OCI-LY1 (cell line): ENCODE results near the gene BICD1.

Experiments used
- H2AFZ ChIP-seq: fragments of 200-600 bp; sonication (generic), shearing (Covaris generic); 2 replicates; pipeline ENCODE4 v1.6.0; 2014; ENCODE audit warnings: antibody characterized with exemption, mild to moderate bottlenecking, low read length
- H3F3A ChIP-seq: fragments of 200-600 bp; sonication (generic), shearing (Covaris generic); 2 replicates; pipeline ENCODE4 v1.6.0; 2014; ENCODE audit warnings: mild to moderate bottlenecking, antibody characterized with exemption, low read length, moderate library complexity; ENCODE audit not compliant: insufficient read depth
- H3K27ac ChIP-seq: fragments of 200-600 bp; sonication (generic); 2 replicates; pipeline ENCODE4 v1.5.1; 2014; ENCODE audit warnings: low read length, mixed run types, mild to moderate bottlenecking, low read depth; ENCODE audit not compliant: poor library complexity, severe bottlenecking
- H3K27me3 ChIP-seq: fragments of 200-600 bp; sonication (generic); 2 replicates; pipeline ENCODE4 v1.6.0; 2014; ENCODE audit warnings: antibody characterized with exemption, mild to moderate bottlenecking, low read length, moderate library complexity; ENCODE audit not compliant: insufficient read depth
- H3K36me3 ChIP-seq: fragments of 200-600 bp; sonication (generic); 2 replicates; pipeline ENCODE4 v1.6.1; 2014; ENCODE audit warnings: mild to moderate bottlenecking, antibody characterized with exemption, low read length, moderate library complexity, mixed read lengths; ENCODE audit not compliant: insufficient read depth
- H3K4me1 ChIP-seq: fragments of 200-600 bp; sonication (generic); 2 replicates; pipeline ENCODE4 v1.5.1; 2014; ENCODE audit warnings: mild to moderate bottlenecking, low read length, moderate library complexity; ENCODE audit not compliant: insufficient read depth, severe bottlenecking
- H3K4me2 ChIP-seq: fragments of 200-600 bp; sonication (generic), shearing (Covaris generic); 2 replicates; pipeline ENCODE4 v1.6.1; 2014; ENCODE audit warnings: low read length
- H3K4me3 ChIP-seq: fragments of 200-600 bp; sonication (generic); 2 replicates; pipeline ENCODE4 v1.5.1; 2014; ENCODE audit warnings: low read length, low read depth, mild to moderate bottlenecking, mixed read lengths; ENCODE audit not compliant: poor library complexity, severe bottlenecking
- H3K79me2 ChIP-seq: fragments of 200-600 bp; shearing (Covaris generic); 2 replicates; pipeline ENCODE4 v1.6.1; 2016; ENCODE audit warnings: mixed run types, low read length, mixed read lengths; ENCODE audit not compliant: insufficient read depth
- H3K9ac ChIP-seq: fragments of 200-600 bp; sonication (generic), shearing (Covaris generic); 2 replicates; pipeline ENCODE4 v1.6.1; 2014; ENCODE audit warnings: mild to moderate bottlenecking, low read length, mixed read lengths
- H3K9me2 ChIP-seq: fragments of 200-600 bp; sonication (generic), shearing (Covaris generic); 2 replicates; pipeline ENCODE4 v1.6.1; 2014; ENCODE audit warnings: low read depth, mild to moderate bottlenecking, low read length, mixed read lengths
- H3K9me3 ChIP-seq: fragments of 200-600 bp; shearing (Covaris generic); 2 replicates; pipeline ENCODE4 v1.6.1; 2014; ENCODE audit warnings: low read length, mixed read lengths
- H4K20me1 ChIP-seq: fragments of 200-600 bp; sonication (generic), shearing (Covaris generic); 2 replicates; pipeline ENCODE4 v1.6.0; 2016; ENCODE audit warnings: mild to moderate bottlenecking, low read length; ENCODE audit not compliant: insufficient read depth
- EZH2 ChIP-seq: fragments of 200-600 bp; sonication (generic), shearing (Covaris generic); IDR thresholded peaks from 2 replicates; pipeline ENCODE4 v1.8.0; 2017; ENCODE audit warnings: borderline replicate concordance, mixed run types, mild to moderate bottlenecking, antibody characterized with exemption, low read length, moderate library complexity, mixed read lengths
- TF ChIP-seq, protein P1 (sequence below): fragments of 200-600 bp; sonication (generic), shearing (Covaris generic); IDR thresholded peaks from 2 replicates; pipeline ENCODE4 v1.5.1; 2017; ENCODE audit warnings: mild to moderate bottlenecking, antibody characterized with exemption, low read length, moderate library complexity, mixed read lengths

The BICD1 gene

GRCh38 chr12:32214723-32215122 lies 108.1 kb downstream of the BICD1 start:
- no peaks in the 10 kb centered on the region for H3K79me2 ChIP-seq
- H3K4me1 ChIP-seq = peaks cover 14% of the 10 kb centered on the region
- no peaks in the 10 kb centered on the region for H3K9me2 ChIP-seq
- H3K4me2 ChIP-seq = no peak overlapping the region
- peaks cover 41% of the 10 kb centered on the region for H3K36me3 ChIP-seq
- no peaks in the 10 kb centered on the region for H4K20me1 ChIP-seq
- no peak overlapping the region for H2AFZ ChIP-seq
- no peaks in the 10 kb centered on the region for H3K27me3 ChIP-seq
- no peak overlapping the region for H3K4me3 ChIP-seq
- no peak overlapping the region for H3K27ac ChIP-seq
- H3K9ac ChIP-seq = no peak overlapping the region
- H3K9me3 ChIP-seq = peaks cover 10% of the 10 kb centered on the region; the same call in 1 of the 2 replicates
- H3F3A ChIP-seq = no peaks in the 10 kb centered on the region
- TF ChIP-seq, protein P1, sequence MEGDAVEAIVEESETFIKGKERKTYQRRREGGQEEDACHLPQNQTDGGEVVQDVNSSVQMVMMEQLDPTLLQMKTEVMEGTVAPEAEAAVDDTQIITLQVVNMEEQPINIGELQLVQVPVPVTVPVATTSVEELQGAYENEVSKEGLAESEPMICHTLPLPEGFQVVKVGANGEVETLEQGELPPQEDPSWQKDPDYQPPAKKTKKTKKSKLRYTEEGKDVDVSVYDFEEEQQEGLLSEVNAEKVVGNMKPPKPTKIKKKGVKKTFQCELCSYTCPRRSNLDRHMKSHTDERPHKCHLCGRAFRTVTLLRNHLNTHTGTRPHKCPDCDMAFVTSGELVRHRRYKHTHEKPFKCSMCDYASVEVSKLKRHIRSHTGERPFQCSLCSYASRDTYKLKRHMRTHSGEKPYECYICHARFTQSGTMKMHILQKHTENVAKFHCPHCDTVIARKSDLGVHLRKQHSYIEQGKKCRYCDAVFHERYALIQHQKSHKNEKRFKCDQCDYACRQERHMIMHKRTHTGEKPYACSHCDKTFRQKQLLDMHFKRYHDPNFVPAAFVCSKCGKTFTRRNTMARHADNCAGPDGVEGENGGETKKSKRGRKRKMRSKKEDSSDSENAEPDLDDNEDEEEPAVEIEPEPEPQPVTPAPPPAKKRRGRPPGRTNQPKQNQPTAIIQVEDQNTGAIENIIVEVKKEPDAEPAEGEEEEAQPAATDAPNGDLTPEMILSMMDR = no peak
- TF ChIP-seq EZH2 = no peak

- H2AFZ ChIP-seq = no peak overlapping the region
- no peaks in the 10 kb centered on the region for H3F3A ChIP-seq
- no peaks in the 10 kb centered on the region for H3K79me2 ChIP-seq
- no peaks in the 10 kb centered on the region for H4K20me1 ChIP-seq
- H3K9ac ChIP-seq = no peak overlapping the region
- peaks cover 10% of the 10 kb centered on the region; the same call in 1 of the 2 replicates for H3K9me3 ChIP-seq
- no peaks in the 10 kb centered on the region for H3K9me2 ChIP-seq
- peaks cover 38% of the 10 kb centered on the region for H3K36me3 ChIP-seq
- no peak overlapping the region for H3K4me2 ChIP-seq
- H3K27me3 ChIP-seq = no peaks in the 10 kb centered on the region
- TF ChIP-seq, protein P1 = no peak
- no peak overlapping the region for H3K4me3 ChIP-seq
- H3K27ac ChIP-seq = no peak overlapping the region
- H3K4me1 ChIP-seq = peaks cover 6% of the 10 kb centered on the region
Measured at GRCh38 chr12:32217354-32218310, 111.0 kb downstream of the BICD1 start.

- H3K9me3 ChIP-seq = peaks cover 3% of the 10 kb centered on the region; the same call in 1 of the 2 replicates
- H2AFZ ChIP-seq = no peak overlapping the region
- no peaks in the 10 kb centered on the region for H3K79me2 ChIP-seq
- H3K4me1 ChIP-seq = no peaks in the 10 kb centered on the region
- H3K4me3 ChIP-seq = no peak overlapping the region
- H3K9ac ChIP-seq = no peak overlapping the region
- H3K36me3 ChIP-seq = peaks cover 41% of the 10 kb centered on the region
- TF ChIP-seq EZH2 = no peak
- TF ChIP-seq, protein P1 = no peak
- H3K27me3 ChIP-seq = no peaks in the 10 kb centered on the region
- no peaks in the 10 kb centered on the region for H4K20me1 ChIP-seq
- H3K9me2 ChIP-seq = no peaks in the 10 kb centered on the region
- H3F3A ChIP-seq = no peaks in the 10 kb centered on the region
- no peak overlapping the region for H3K27ac ChIP-seq
- H3K4me2 ChIP-seq = no peak overlapping the region
Measured at GRCh38 chr12:32223941-32224340, 117.3 kb downstream of the BICD1 start.
